HG02981 (cell line): ENCODE data around the gene MAGI2.
A peak's percentile ranks its signal among the peaks of the same experiment; 100 is the strongest.

Source experiments
- ATAC-seq: cut with Tn5 transposase; IDR thresholded peaks from one replicate; pipeline ENCODE4 v1.9.1; 2021; ENCODE audit warnings: mild to moderate bottlenecking, moderate library complexity; ENCODE audit not compliant: unreplicated experiment

MAGI2 gene

DNA sequence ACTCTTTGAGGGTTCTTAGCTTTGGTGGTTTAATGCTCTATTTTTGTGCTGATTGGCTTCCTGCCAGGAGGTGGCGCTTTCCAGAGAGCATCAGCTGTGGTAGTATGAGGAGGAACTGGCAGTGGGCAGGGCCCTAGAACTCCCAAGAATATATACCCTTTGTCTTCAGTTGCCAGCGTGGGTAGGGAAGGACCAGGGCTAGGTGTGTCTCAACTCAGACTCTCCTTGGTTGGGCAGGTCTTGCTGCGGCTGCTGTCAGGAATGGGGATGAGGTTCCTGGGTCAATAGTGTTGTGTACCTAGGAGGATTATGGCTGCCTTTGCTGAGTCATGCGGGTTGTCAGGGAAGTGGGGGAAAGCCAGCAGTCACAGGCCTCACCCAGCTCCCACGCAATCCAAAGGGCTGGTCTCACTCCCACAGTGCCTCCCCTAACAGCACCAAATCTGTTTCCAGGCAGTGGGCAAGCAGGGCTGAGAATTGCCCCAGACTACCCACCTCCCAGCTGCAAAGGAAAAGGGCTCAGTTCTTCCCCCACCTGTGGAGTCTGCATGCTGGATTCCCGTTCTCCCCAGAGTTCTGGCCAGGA, 1463.4 kb downstream of the MAGI2 start:
- ATAC-seq, result no peak

DNA sequence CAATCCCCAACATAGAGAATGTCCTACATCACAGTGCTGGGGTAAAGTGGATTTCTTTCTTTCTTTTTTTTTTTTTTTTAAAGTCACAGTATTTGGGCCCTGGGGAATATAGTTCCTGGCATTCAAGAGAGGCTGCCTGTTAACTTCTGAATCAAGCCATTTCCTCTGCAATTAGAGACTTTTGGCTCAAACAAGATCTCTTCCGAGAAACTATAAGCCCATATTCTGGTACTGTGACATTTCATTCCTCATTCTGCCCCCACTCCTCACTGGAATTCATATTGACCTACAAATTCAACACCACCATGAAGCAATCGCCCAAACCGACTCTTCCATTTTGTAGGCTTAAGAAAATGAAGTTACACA, 1467.5 kb downstream of the MAGI2 start:
- no peak for ATAC-seq

DNA sequence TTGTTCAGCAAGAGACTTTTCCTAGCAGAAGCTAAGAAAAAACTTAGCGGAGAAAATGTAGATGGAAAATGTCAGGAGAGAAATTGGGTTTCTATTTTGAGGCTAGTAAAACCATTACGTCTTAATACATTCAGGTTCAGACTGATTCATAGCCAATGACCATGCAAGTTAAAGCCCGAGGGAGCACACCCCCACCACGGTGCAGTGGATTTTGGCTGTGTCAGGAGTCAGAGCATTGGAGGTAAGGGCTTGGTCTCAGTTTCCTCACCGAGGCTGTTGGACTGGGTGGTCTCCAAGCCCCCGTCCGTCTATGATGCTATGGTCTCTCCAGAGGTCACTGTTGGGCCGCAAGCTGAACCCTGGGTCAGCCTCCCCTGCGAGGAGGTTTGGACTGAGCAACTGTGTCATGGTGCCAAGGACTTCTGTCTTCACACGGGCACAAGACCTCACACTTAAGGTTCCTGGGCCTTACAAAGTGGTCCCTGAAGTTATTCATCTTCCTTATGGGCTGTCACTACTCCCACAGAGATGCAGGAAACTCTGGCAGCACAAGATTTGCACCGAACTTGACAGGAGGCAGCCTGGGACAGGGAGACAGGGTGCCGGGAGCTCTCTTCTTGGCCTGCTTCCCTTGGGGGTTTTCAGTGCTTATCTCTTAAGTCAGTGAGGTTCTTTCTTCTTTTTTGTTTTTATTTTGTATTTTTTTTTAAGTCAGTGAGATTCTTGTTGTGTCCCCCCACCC, 1468.1 kb downstream of the MAGI2 start:
- no peak for ATAC-seq

DNA sequence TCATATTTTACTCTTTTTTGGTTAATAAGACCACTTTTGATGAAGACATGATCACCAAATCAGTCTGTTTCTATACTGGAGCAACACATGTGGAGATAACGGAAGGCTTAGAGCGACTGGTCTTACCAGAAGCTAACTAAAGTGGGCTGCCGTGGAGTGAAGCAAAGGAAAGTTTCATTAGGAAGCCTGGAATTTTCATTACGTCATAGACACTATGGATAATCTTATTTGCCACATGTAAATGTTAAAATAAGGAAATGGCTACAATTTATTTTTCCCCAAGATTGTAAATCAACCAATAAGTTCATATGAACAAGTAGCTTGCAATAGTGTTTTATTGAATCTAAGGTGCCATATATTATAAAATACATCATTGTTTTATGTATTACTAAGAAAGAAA, 1469.5 kb downstream of the MAGI2 start:
- ATAC-seq, result no peak

DNA sequence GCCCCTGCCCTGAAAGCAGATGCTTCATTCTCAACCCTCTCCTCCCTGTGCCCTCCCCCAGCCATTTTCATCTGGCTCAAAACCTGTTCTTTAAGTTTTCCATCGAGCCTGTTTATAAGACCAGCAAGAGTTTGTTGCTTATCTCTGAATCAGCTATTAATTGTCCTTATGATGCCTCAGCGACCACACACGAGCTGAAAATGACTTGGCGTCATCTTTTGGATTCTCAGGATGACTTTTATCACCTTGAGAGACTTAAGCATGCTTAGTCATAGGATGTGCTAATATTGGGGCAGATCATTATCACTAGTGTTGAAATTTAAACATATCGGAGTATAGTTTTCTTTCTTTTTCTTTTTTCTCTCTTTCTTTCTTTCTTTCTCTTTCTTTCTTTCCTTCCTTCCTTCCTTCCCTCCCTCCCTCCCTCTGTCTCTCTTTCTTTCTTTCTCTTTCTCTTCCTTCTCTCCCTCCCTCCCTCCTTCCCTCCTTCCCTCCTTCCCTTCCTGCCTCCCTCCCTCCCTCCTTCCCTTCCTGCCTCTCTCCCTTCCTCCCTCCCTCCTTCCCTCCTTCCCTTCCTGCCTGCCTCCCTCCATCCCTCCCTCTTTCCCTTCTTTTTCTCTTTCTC, 1470.4 kb downstream of the MAGI2 start:
- ATAC-seq, result peak; percentile 60

DNA sequence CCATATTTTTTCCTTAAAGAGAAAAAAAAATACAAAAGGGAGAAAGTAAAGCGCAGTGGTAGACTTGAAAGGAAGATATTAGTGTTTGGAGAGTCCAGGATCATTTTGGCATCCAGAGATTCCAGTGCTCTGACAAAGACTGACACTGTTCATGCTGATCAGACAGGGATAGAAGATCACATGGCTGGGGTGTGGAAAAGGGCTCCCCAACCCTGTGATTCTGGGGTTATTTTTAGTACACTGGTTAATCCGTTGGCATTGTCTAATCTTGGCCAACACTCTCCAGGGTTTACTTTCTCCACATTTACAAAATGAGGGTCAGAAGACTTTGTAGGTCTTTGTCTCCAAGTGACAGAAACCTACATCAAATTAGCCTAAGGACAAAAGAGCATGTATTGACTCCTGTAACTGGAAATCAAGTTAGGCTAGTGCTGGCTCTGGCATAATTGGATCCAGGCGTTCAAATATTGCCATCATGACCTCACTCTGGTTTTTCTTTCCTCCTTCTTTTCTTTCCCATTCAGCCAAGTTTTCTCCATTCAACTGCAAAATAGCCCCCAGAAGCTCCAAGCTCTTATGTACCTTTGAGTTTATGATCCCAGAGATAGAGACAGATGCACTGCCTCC, 1473.3 kb downstream of the MAGI2 start:
- ATAC-seq, result no peak

DNA sequence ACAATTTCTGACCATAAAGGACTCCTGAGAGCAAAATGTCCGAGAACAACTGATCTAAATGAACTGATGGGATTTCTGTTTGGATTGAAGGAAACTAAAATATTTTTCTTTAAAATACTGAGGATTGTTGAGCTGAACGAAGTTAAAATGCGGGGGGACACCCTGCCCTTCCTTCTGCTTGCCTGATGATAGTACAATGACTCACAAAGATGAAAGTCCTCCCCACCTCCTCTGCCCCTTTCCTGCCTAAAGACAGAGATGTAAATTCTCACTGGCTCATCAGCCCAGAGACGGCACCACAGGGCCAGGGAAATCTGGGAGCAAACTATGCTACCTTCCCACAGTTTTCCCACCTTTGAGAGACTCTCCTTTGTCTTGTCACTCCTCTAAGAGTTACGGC, 1474.2 kb downstream of the MAGI2 start:
- ATAC-seq, result no peak

DNA sequence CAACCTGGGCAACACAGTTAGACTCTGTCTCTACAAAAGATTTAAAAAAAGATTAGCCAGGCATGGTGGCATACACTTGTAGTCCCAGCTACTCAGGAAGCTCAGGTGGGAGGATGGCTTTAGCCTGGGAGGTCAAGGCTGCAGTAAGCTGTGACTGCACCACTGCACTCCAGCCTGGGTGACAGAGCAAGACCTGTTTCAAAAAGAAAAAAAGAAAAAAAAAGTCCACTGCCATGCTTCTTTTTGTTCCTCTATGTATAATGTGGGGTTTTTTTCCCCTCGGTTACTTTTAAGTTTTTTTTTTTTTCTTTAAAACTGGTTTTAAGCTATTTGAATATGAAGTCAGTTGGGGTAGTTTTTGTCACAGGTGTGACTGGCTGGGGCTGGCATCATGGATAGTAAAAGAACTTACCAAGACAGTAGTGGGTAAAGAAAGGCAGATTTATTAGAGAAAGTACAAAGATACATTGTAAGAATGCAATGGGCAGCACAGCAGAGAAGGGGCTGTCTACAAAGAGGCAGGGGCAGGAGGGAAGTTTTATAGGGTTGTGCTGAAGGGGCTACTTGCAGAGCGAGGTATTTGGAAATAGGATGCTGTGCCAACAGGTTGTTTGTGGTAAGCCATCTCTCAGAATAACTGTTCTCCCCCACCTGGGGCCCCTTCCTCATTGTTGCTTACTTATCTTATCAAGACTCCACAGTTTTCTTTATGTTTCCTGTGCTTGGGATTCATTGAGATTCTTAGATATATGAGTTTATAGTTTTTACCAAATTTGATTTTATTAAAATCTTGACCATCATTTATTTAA, 1477.6 kb downstream of the MAGI2 start:
- ATAC-seq, result no peak

DNA sequence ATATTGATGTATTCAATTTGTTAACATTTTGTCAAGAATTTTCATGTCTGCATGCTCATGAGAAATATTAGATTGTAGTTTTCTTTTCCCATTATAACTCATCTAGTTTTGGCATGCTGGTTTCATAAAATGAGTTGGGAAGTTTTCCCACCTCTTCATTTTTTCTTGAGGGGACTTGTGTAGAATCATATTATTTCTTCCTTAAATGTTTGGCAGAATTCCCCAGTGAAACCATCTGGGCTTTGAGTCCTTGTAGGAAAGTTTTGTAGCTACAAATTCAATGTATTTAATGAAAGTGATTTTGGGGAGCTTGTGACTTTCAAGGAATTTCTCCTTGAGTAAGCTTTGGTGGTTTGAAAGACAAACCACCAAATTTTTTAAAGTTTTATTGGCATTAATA, 1481.7 kb downstream of the MAGI2 start:
- ATAC-seq, result no peak

DNA sequence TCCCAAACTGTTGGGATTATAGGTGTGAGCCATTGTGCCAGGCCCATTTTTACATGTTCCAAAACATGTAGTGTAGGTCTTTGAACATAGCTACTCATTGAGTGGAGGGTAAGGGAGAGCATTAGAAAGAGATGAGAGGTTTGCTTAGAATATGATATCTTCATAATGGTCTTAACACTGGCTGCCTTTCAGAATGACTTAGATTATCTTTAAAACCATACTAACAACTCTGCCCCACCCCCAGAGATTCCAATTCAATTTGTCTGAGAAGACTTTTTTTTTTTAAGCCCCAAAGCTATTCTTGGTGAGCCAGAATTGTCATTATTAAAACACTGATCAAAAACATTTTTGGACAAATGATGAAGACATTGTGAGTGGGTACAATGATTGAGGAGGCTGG, 1486.0 kb downstream of the MAGI2 start:
- ATAC-seq, result no peak
